ENCODE results near the gene SEPTIN5. TPM values are rescaled to one million over a fixed set of nuclear protein-coding genes. Genes with fewer than 3 reads are reported as not detected.

Gene SEPTIN5
- total and polyA plus RNA-seq, 9 of the 15 experiments (the other 6 are each of a cell fraction or from before 2014, with no cell fraction given): 0.03 to 195 (median 119) TPM

- TF ChIP-seq PRMT5 (CRISPR knock-in tag; IDR thresholded peaks at IDR 0.05): no peak
- TF ChIP-seq PHF21A (IDR thresholded peaks at IDR 0.05; ENCODE audit: borderline replicate concordance, low read depth): peak; percentile 47; the same call in 1 of the 2 replicates
- TF ChIP-seq ILK (tag; IDR thresholded peaks at IDR 0.05; ENCODE audit: borderline replicate concordance, low read depth): no peak
- TF ChIP-seq PRDM10 (IDR thresholded peaks at IDR 0.05; ENCODE audit: partially characterized antibody): peak; percentile 21
- TF ChIP-seq HMG20B (CRISPR knock-in tag; IDR thresholded peaks at IDR 0.05): no peak
- TF ChIP-seq TCF15 (CRISPR knock-in tag; IDR thresholded peaks at IDR 0.05): no peak
- TF ChIP-seq TSHZ1 (CRISPR knock-in tag; IDR thresholded peaks at IDR 0.05): no peak
- TF ChIP-seq RFX1 (IDR thresholded peaks at IDR 0.05): no peak
- no peak for TF ChIP-seq ETV1 (tag; conservative IDR thresholded peaks at IDR 0.05; ENCODE audit: low read depth)
- TF ChIP-seq ZNF354B (CRISPR knock-in tag; IDR thresholded peaks at IDR 0.05): no peak
- TF ChIP-seq ZZZ3 (IDR thresholded peaks at IDR 0.05): no peak
- TF ChIP-seq SMARCA5 (IDR thresholded peaks at IDR 0.05): peak; percentile 97
- no peak for TF ChIP-seq ZNF3 (CRISPR knock-in tag; IDR thresholded peaks at IDR 0.05)
- TF ChIP-seq ZNF395 (CRISPR knock-in tag; IDR thresholded peaks at IDR 0.05): no peak
- no peak for TF ChIP-seq NFRKB (IDR thresholded peaks at IDR 0.05; ENCODE audit: low read depth)
- peak; percentile 70 for TF ChIP-seq SAP30 (IDR thresholded peaks at IDR 0.05; ENCODE audit: borderline replicate concordance, insufficient read depth, low read depth, low read length, poor library complexity, severe bottlenecking)
- TF ChIP-seq ZBTB33 (CRISPR knock-in tag; IDR thresholded peaks at IDR 0.05): no peak
These were observed 522 bp upstream of the SEPTIN5 start (continued) for GRCh38 chr22:19713650-19714311.
